ENCODE data around the gene TMED5.

DNA sequence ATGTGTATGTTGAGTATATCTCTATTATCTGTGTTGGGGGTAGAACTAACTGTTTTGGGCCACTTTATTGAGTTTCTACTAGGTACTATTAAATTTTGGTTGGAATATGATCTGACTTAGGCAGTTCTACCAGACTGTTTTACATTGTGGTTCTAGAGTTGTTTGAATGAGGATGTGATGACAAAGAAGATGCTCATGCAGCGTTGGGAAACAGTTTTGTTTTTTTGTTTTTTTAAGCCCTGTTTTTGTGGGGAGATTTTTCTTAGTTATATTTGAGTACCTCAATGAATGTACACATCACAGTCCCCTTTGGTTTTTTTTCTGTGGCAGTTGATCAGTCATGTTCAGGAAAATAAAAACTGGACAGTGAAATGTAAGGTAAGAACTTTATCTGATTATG lies 40.1 kb downstream of the TMED5 start:
- TF ChIP-seq, protein P1, sequence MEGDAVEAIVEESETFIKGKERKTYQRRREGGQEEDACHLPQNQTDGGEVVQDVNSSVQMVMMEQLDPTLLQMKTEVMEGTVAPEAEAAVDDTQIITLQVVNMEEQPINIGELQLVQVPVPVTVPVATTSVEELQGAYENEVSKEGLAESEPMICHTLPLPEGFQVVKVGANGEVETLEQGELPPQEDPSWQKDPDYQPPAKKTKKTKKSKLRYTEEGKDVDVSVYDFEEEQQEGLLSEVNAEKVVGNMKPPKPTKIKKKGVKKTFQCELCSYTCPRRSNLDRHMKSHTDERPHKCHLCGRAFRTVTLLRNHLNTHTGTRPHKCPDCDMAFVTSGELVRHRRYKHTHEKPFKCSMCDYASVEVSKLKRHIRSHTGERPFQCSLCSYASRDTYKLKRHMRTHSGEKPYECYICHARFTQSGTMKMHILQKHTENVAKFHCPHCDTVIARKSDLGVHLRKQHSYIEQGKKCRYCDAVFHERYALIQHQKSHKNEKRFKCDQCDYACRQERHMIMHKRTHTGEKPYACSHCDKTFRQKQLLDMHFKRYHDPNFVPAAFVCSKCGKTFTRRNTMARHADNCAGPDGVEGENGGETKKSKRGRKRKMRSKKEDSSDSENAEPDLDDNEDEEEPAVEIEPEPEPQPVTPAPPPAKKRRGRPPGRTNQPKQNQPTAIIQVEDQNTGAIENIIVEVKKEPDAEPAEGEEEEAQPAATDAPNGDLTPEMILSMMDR (IDR thresholded peaks at IDR 0.05): no peak
- no peak for TF ChIP-seq POLR2A (IDR thresholded peaks at IDR 0.05)

All from right lobe of liver (tissue), 4 donors.